GM19324 (cell line): Measurements from ENCODE around the gene RFT1.
A peak's percentile ranks its signal among the peaks of the same experiment; 100 is the strongest.

Experiments
- ATAC-seq: cut with Tn5 transposase; IDR thresholded peaks from one replicate; pipeline ENCODE4 v1.9.1; 2021; ENCODE audit warnings: mild to moderate bottlenecking, moderate library complexity; ENCODE audit not compliant: unreplicated experiment, low FRiP score

Gene RFT1

DNA sequence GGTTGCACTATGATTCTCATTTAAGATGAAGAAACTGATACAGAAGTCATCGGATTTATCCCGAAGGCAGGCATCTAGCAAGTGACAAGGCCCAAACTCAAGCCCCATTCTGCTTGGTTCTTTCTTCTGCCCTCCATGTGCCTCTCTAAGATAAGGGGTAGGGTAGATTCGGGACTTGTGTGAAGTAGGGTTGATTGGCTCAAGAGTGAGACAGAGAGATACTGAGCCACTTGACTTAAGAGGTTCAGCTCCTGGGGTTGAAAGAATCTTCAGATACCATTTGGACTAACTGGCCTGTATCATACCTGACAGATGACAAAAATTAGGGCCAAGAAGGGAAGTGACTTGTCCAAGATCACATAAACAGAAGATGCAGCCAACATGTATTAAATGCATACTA is 891 bp downstream of the RFT1 start:
- no peak for ATAC-seq

DNA sequence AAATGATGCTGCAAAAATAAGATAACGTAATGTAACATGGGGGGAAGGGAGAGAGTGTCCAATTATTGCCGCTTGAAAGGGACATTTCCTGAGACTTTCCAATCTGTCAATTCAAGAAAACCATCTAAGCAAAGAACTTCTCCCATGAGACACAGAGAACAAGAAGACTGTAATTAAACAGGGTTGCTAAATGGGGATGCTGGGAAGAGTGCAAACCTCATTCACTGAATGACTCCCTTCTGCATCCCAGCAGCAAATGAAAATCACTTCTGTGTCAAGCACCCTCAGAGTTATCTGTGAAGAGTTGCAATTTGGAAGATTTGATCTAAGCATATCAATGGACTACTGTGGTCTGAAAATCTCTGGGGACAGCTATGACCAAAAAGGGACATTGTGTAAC is 3.6 kb downstream of the RFT1 start:
- no peak for ATAC-seq

DNA sequence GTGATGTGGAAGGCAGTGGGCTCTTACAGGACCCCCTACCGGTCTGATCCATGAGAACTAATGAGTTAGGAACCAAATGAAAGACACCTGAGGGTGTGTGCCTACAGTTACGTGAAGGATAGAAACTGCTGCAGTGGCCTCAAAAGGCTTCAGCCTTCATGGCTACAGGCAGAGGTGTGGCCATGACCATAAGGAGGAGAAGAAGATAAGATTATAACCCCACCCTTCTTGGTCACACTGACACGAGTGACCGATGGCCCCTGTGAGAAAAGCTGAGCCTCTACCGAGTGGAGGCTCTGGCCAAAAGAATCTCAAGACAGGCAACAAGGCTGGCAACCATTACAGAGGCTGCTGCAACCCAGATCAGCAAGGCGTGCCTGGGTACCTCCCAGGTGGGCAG is 6.3 kb downstream of the RFT1 start:
- no peak for ATAC-seq

DNA sequence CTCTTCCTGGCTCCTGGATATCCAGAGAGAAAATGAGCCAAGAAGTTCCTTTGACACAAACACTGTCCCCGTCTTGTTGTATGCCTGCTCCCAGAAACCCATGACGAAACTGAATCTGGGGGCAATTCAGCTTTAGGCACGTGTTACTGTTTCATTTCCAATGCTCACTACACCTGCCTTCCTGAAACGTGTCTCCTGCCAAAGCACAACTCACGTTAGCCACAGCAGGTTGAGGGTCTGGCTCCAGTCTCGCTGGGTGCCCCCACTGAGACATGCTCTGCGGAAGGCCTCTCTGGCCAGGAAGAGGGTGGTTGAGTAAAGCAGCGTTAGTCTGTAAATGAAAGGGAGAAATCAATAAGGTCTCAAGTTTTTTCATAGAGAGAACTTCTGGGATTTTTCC is 6.7 kb downstream of the RFT1 start:
- no peak for ATAC-seq

DNA sequence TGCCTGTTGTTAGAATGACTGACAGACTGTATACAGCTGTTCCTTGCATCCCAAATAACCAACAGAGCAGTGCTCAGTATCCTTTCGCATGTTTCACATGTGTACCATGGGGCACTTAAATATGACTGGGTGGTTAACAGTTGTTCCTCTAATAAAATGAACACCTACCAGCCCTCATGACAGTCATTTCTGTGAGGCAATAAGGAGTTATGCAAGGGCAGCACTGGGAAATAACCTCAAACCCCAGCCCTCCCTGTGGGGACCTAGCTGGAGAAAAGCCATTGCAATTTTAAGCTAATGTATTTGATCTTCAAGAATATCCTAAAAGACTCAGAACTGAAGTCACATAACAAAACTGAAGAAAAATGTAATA is 7.3 kb downstream of the RFT1 start:
- no peak for ATAC-seq

DNA sequence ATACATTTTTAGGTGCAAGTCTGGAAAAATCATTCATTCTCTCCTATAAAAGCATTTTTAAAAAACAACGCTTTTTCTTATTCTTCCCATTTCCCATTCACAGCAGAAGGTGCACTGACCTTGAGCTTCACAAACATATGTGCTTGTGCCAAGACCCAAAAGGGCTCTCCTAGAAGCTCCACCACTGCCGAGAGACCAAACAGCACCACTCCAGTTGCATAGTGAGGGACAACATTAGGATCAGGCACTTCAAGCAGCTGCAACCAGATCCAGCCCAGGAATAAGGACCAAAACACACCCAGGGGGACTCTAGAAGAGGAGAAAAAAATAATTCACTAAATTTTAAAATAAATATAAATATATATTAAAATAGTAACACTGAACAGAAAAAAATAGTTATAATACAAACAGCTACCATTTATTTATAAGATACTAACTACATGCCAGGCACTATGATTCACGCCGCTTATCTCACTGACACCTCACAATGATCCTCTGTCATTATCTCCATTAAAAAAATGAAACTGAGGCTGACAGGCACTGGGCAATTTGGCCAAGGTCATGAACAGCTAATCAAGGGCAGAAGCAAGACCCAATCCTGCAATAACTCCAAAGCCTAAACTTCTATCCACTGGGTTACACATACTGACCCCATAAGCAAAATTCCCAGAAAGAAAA is 7.8 kb downstream of the RFT1 start:
- no peak for ATAC-seq

DNA sequence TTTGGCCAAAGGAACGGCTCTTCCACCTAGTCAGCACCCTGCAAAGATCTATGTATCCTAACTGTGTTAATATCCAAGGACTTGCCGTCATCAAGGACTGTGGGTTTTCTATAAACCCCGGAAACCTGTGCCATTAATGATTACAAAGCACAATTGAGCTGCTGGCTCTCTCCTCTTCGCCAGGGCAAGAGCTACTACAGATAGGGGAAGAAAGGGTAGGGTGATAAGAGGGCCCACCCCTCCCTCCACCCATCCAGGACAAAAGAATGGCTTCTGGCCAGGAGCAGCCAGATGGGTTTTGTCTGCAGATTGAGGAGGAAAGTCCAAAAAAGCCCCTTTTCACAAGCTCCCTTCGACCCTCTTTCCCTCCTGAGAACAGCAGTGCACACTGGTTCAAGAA is 9.9 kb downstream of the RFT1 start:
- ATAC-seq: no peak

DNA sequence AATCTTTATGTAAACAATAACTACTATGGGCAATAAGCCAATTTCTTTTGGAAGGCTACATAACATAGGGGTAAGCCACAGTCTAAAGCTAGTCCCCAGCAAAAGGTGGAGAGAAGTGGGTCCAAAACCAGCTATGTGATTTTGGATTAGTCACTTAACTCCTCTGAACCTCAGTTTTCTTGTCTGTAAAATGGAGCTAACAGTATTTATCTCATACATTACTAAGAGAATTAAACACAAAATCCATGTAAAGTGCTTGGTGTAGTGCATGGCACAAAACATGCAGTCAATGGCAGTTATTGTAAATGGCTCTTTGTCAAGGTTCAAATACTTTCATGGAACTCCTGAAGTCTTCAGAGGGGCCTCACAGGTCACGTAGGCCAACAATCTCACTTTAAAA is 13.3 kb downstream of the RFT1 start:
- ATAC-seq: no peak

DNA sequence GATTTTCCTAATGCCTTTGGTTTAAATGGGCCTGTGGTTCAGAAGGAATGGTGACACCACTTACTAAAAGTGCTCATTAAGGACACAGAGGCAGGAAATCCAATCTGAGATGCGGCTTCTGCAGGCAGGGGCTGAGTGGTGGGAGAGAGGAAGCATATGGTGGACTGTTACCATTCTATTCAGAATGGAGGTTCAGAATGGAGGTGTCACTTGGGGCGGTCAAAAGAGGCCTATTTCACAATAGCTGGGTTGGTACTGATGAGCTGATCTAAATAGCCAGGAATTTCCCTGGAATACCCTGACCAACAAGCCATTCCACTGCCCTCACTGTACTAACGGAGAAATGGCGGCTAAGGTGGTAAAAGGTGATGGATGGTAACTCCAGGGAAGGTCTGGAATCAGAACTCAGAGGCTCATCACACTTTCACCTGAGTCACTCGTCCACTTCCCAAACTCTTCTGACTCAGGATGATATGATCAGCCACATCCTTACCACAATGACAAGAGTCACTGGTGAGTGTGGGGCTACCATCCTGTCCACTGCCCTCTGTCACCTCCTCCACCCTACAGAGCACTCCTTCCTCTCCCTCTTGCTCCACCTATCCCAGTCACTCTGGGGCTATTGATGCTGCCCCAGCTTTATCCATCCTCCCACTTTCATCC is 15.7 kb downstream of the RFT1 start:
- no peak for ATAC-seq

DNA sequence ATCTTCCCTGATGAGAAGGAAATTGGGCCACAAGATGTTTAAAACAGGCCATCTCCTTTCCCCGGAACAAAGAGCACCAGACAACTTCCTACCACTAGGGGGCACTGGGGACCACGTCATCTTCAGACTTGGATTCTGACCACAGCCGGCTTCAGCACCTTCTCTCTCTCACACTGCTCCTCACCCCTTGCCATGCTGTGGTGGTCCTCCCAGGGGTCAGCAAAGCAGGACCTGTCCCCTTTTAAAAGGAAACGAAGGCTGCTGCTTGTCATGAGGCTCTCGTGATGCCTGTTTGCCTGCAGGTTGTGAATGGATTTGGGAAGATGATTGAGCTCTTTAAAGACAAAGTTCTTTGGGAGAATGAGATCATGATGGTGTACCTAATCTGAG is 16.2 kb downstream of the RFT1 start:
- ATAC-seq: no peak

DNA sequence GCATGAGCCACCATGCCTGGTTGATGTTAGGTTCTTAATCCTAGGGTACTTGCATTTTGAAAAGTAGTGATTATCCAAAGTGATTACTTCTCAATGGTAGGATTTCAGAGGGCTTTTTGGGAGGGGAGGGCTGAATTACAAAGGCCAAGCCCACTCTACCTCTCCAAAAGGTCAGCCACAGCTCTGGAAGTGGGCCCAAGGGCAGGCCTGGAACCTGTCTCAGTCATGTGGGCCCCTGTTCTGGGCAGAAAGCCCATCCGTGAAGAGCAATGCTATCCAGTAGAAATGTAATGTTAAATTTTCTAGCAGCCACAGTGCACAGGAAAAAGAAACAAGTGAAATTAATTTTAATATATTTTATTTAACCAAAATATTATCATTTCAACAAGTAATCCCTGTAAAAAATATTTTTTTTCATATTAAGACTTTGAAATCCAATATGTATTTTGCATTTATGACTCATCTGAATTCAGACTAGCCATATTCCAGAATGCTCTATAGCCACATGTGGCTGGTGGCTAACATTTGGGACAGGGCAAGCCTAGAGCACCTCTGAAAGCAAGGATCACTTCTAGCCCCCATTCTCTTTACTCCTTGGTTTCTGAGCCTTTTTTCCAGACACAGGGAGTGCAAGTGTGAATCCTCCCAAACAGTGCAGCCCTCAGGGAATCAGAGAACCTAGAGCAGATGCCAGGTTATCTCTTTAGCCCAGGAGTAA is 16.8 kb downstream of the RFT1 start:
- no peak for ATAC-seq

DNA sequence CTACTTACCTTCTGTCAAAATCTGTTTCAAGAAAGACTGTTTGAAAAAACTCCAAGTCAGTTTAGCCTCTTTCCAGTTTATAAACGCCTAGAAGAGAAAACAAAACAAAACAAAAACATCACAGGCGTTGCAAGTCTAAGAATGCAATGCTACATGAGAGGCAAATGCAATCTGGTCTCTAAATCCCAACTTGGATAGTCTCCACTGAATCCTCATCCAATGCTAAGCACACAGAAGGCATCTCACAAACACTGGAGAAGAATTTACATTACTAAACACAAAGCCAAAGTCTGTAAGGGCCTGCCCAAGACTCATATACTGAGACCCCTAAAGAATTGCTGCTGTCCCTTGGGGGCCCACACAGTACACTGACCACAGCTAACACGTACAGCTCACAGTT is 18.4 kb downstream of the RFT1 start:
- no peak for ATAC-seq

DNA sequence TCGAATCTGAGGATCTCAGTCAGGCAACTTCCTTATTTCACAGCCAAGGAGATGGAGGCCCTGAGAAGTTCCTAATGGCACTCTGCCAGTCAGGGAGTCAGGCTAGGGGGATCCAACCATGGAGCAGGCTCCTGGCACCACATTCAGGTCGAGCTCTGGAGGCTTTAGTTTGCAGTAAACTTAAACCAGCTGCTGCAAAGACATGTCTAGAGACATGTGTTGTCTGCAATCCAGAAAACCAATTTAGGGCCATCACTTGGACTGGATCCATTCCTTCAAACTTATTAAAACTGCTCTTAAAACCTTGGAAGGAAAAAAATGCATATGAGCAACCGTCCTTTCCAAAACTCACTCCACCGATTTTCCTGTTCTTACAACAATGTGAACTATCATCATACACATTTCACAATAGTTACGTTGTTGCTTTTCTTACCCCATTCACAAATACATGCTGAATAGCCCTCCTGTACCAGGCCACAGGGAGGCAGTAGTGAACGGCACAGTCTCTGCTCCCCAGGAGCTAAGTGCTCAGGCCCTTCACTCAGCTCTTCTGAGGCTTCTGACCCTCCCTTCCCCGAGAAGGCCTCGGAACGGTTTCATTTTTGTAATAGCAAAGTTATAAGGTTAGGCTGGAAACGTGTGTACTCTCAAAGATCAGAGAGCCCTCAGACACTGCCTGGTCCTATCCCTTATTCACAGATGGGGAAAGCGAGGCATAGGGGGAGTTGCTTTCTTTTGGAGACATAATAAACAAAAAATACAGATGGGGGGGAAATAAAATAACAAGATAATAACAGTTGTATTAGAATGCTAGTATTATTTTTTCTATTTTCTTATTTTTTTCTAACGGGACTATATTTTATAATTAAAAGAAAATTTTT is 20.1 kb downstream of the RFT1 start:
- ATAC-seq: no peak

DNA sequence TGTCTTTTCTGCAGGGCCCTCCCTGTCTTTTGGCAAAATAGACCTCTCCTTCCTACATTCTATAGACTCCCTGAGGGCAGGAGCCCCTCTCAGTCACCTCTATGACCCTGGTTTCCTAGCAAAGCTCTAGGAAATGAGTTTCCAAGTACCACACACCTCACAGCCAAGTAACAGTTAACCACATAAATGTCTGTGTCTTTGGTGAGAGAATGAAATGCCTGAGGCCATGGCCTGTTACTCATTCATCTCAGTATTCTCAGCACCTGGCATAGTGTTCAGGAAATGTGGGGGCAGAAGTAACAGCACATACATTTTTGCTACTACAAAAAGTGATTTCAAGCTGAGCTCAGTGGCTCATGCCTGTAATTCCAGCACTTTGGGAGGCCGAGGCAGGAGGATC is 21.0 kb downstream of the RFT1 start:
- ATAC-seq: no peak

DNA sequence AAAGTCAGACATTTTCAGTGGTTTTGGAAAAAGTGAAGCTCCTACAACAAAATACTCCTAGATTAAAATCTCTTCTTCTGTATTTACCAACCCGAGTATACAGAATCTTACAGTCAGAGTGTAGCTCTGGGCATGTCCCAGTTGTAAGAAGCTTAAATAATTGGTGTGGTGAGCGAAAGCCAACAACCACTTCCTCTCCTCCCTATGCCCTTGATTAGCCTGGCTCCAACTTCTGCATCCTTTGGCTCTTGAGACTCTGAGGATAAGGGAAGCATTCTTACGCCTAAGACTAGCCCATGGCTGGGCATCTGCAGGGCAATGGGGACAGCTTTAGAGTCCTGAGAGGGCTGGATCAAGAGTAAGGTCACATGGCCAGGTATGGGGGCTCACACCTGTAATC is 25.5 kb downstream of the RFT1 start:
- ATAC-seq: no peak

DNA sequence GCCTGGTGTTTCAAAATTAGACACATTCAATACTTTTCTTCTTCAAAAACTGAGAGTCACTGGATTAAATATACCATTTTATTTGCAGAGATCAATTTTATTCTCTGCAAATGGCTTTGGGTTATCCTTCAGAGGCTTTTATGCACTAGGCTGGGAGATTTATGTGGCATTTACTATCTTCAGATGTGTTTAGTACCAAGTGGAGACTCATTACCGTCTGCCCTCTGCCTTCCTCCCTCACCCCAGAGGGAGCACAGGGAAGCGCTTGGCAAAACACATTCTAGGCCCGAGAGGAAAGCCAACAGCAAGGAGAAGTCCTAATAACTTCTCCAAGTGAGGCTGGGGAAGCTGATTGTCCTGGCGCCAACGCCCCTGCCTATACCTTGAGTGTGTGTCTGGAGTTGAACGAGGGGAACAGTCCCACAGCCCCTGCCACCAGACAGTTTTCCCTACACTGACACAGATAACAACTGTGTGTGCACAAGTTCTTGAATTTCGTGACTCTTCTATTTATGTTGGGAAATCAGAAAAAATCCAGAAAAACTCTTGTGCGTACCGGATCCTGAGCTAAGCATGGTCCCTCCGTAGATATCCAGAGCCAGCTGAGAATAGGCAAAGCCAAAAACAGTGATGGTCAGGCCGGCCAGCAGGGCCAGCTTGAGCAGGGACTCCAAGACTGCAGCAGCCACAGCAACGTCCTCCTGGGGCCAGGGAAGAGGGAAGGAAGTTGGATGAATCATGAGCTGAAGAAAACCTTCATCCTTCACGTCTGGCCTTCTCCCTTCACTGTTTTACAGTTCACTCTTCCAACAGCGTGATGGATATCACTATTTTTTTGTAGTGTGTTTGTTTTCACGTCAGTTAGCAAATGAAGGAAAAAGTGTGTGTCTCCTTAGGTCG is 26.6 kb downstream of the RFT1 start:
- ATAC-seq: no peak

DNA sequence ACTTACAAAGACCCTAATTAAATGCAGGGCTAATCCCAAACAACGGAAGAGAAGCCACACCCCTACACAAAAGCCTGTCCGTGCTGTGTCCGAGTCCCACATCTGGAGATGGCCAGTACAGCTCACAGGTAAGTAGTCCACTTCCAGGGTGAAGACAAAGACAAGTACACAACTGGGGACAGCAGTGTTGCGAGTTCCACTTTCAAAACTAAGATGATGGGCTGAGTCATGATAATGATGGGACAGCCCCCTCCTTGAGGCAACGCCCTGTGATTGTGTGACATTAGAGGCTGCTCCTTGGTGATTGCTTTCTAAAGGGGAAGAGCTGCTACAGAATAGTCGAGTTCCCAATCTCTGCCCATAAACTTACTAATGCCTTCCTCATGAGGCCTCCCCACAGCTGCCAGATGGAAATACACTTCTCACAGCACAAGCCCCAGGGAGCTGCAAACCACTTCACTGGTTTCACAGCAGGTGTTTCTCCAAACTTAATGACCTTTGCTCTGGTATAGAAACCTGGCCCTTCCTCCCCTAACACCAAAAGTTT is 27.6 kb downstream of the RFT1 start:
- ATAC-seq: peak; percentile 76

DNA sequence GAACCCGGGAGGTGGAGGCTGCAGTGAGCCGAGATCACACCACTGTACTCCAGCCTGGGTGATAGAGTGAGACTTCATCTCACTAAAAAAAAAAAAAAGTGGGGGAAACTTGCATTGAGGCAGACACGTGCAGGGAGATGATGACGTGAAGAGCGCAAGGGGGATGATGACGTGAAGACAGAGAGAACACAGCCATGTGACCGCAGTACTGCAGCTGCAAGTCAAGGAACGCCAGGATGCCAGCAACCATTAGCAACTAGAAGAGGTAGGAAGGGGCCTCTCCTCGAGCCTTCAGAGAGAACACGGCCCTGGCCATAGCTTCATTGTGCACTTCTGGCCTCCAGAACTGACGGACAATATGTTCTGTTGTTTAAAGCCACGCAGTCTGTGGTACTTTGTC is 28.3 kb downstream of the RFT1 start:
- no peak for ATAC-seq

DNA sequence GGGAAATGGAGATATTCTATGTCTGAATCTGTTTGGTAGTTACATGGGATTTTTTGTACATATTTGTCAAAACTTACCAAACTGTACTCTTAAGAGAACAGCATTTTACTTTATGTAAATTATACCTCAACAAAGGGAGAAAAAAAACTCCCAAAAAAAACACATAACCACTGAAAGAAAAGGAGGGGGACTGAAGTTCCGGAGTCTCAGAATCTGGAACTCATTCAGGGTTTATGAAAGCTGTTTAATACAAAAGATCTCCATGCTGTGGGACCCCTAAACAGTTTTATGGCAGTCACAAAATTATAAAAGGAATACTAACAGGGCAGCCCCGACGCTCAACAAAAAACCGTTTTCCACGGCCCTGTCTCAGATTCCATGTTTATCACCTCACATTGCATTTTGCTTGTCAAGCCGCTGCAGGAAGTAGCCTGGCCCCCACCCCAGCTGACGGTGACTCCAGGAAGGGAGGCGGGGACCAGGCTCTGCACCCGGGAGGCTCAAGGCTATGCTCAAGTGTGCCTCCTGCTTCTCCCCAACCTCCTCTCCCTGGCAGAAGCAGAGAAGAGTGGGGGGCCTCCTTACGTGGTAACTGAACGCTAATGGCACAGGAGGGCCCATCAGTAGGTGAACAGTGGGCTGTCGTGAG is 29.3 kb downstream of the RFT1 start:
- no peak for ATAC-seq
